ENCODE data around the gene RAE1.
A peak's percentile ranks its signal among the peaks of the same experiment; 100 is the strongest.

Gene RAE1

GRCh38 chr20:57378646-57379262 is 27.7 kb downstream of the RAE1 start:
- Histone ChIP-seq H3K36me3 (peaks cover 4% of the 10 kb centered on the region; the same call in 1 of the 2 replicates), H3K4me2 (no peak overlapping the region), H4K20me1 (peaks cover 76% of the 10 kb centered on the region), H3K9me3 (no peaks in the 10 kb centered on the region), H3K4me1 (no peaks in the 10 kb centered on the region), H3K9ac (no peak overlapping the region), H3K4me3 (no peak overlapping the region), H3K27ac (no peak overlapping the region), H3K27me3 (no peaks in the 10 kb centered on the region)
- TF ChIP-seq Cebpa-rat (IDR thresholded peaks at IDR 0.05), result no peak

DNA sequence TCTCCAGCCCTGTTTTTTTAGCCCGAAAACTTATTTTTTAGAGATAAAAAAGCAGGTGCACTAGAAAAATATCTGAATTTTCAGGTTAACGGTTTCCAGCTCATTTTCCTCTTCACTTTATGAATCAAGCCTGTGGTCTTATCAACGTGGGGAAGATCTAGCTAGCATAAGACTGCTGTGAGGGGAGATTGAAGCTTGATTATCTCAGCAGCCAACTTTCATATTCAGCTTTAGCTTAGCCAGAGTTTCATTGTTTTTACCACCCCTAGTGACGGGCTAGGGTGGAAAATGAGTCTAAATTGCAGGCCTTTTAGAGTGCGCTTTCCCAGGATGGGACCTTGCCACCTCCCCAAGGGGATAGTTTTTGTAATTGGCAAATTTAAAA is 28.2 kb downstream of the RAE1 start:
- no peak overlapping the region for H3K9ac ChIP-seq
- H3K27ac ChIP-seq, result no peak overlapping the region
- no peak overlapping the region for H3K4me2 ChIP-seq
- no peaks in the 10 kb centered on the region for H3K4me1 ChIP-seq
- H3K27me3 ChIP-seq, result no peaks in the 10 kb centered on the region
- H4K20me1 ChIP-seq, result peaks cover 71% of the 10 kb centered on the region
- peaks cover 7% of the 10 kb centered on the region; the same call in 1 of the 2 replicates for H3K36me3 ChIP-seq
- no peak overlapping the region for H3K4me3 ChIP-seq
- no peak for TF ChIP-seq Cebpa-rat (IDR thresholded peaks at IDR 0.05)
- H3K9me3 ChIP-seq, result no peaks in the 10 kb centered on the region

DNA sequence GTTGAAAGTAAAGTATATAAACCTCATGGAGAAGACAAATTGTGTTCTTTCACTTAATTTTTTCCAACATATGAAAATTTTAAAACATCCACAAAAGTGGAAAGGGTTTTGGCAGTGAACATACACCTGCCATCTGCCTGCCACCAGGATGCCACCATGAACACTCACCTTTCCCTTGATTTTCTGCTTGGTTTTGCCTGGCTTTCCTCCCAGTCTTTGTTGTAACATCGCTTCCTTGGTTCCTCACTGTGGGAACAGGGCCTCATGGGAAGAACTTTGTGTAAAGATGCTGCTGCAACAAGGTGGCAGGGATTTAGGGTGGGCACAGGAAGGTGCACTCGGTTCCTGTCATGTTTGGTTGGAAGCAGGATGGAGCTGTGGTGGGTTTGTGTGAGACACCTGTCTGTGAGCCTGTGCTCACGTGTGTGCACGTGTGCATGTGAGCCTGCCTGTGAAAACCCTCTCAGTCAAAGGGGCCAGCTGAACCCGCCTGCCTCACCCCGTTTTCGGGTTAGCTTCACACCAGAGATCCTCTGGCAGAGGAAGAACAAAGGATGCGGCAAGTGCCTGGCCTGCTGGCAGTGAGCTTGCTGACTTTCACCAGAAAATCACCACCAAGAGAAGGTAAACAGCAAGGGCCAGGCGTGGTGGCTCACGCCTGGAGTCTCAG is 29.2 kb downstream of the RAE1 start:
- Histone ChIP-seq H3K4me1 (no peaks in the 10 kb centered on the region), H4K20me1 (peaks cover 62% of the 10 kb centered on the region), H3K4me2 (no peak overlapping the region), H3K27me3 (no peaks in the 10 kb centered on the region), H3K36me3 (peaks cover 17% of the 10 kb centered on the region; the same call in 1 of the 2 replicates), H3K9ac (no peak overlapping the region), H3K27ac (no peak overlapping the region), H3K4me3 (no peak overlapping the region), H3K9me3 (no peaks in the 10 kb centered on the region)
- TF ChIP-seq Cebpa-rat (IDR thresholded peaks at IDR 0.05), result no peak

GRCh38 chr20:57381596-57382503 is 30.8 kb downstream of the RAE1 start:
- Histone ChIP-seq H4K20me1 (peaks cover 45% of the 10 kb centered on the region), H3K4me1 (no peaks in the 10 kb centered on the region), H3K36me3 (peaks cover 30% of the 10 kb centered on the region; the same call in 1 of the 2 replicates), H3K27ac (no peak overlapping the region), H3K9me3 (no peaks in the 10 kb centered on the region), H3K4me2 (no peak overlapping the region), H3K9ac (no peak overlapping the region), H3K4me3 (no peak overlapping the region), H3K27me3 (no peaks in the 10 kb centered on the region)
- no peak for TF ChIP-seq Cebpa-rat (IDR thresholded peaks at IDR 0.05)

DNA sequence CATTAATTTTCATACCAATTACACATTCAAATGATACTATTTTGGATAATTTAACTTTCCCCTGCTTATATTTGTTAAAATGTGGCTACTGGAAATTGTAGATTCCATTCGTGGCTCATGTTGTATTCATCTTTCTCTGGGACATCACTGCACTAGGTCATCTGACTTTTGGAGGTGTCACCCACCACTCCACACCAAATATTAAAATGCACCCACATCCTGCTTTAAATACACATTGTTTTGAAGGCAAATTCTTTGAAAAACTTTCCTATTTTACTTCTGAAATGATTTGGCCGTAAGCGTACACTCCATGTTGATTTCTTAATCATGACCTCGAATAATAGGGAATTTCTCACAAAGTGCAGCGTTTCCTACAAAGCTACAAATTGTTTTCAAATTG is 31.5 kb downstream of the RAE1 start:
- Histone ChIP-seq H3K9me3 (no peaks in the 10 kb centered on the region), H3K9ac (no peak overlapping the region), H3K27ac (no peak overlapping the region), H3K27me3 (no peaks in the 10 kb centered on the region), H3K4me3 (no peak overlapping the region), H4K20me1 (peaks cover 39% of the 10 kb centered on the region), H3K4me1 (0 out of 2 replicates have a peak, but pooled peaks cover 2% of the 10 kb centered on the region), H3K4me2 (no peak overlapping the region), H3K36me3 (peaks cover 30% of the 10 kb centered on the region; the same call in 1 of the 2 replicates)
- no peak for TF ChIP-seq Cebpa-rat (IDR thresholded peaks at IDR 0.05)

GRCh38 chr20:57383447-57384347 is 32.6 kb downstream of the RAE1 start:
- H3K9ac ChIP-seq, result 0 out of 2 replicates have a peak overlapping the region, but pooled peaks have one; percentile 7
- H4K20me1 ChIP-seq, result peaks cover 27% of the 10 kb centered on the region
- no peaks in the 10 kb centered on the region for H3K27me3 ChIP-seq
- H3K4me1 ChIP-seq, result peaks cover 13% of the 10 kb centered on the region
- H3K36me3 ChIP-seq, result peaks cover 30% of the 10 kb centered on the region; the same call in 1 of the 2 replicates
- no peak overlapping the region for H3K4me2 ChIP-seq
- H3K9me3 ChIP-seq, result no peaks in the 10 kb centered on the region
- no peak overlapping the region for H3K4me3 ChIP-seq
- TF ChIP-seq Cebpa-rat (IDR thresholded peaks at IDR 0.05), result no peak
- H3K27ac ChIP-seq, result no peak overlapping the region

DNA sequence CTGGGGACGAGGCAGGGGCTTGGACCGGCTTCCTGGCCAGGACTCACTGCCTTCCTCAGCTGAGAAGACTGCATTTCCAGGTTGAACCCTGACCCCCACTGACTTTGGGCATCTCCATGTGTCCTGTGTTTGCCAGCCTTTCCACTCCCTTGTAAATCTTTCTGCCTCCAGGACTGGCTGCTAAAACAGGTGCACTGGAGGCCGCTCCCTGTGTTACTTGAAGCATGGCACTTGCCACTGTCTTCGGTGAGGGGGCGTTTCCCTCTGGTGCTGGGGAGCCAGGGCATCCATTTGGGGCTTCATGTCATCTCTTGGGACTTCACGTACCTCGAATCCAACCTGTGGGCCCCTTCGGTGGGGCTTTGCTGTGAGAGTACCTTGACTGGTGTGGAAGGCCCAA is 33.4 kb downstream of the RAE1 start:
- 0 out of 2 replicates have a peak overlapping the region, but pooled peaks have one; percentile 7 for H3K9ac ChIP-seq
- no peak overlapping the region for H3K4me2 ChIP-seq
- H3K27ac ChIP-seq, result no peak overlapping the region
- no peaks in the 10 kb centered on the region for H3K27me3 ChIP-seq
- peaks cover 20% of the 10 kb centered on the region for H4K20me1 ChIP-seq
- H3K9me3 ChIP-seq, result no peaks in the 10 kb centered on the region
- no peak overlapping the region for H3K4me3 ChIP-seq
- H3K36me3 ChIP-seq, result peaks cover 30% of the 10 kb centered on the region; the same call in 1 of the 2 replicates
- H3K4me1 ChIP-seq, result peaks cover 21% of the 10 kb centered on the region
- no peak for TF ChIP-seq Cebpa-rat (IDR thresholded peaks at IDR 0.05)

GRCh38 chr20:57384953-57385761 is 34.1 kb downstream of the RAE1 start:
- H3K9ac ChIP-seq, result no peak overlapping the region
- no peak overlapping the region for H3K4me2 ChIP-seq
- peaks cover 30% of the 10 kb centered on the region; the same call in 1 of the 2 replicates for H3K36me3 ChIP-seq
- H3K4me1 ChIP-seq, result peaks cover 28% of the 10 kb centered on the region
- H3K27ac ChIP-seq, result no peak overlapping the region
- no peak overlapping the region for H3K4me3 ChIP-seq
- no peaks in the 10 kb centered on the region for H3K27me3 ChIP-seq
- H4K20me1 ChIP-seq, result peaks cover 13% of the 10 kb centered on the region; the same call in 1 of the 2 replicates
- no peaks in the 10 kb centered on the region for H3K9me3 ChIP-seq
- TF ChIP-seq Cebpa-rat (IDR thresholded peaks at IDR 0.05), result no peak

Data from BLaER1 (cell line).